CD4-positive, alpha-beta T cell treated with Interleukin-4 for 1 hour (primary cell): ENCODE results near the gene HSPB6.
"Not testable (repeated sequence)": the region's sequence is repeated elsewhere in the genome, so short reads cannot be mapped to it uniquely, and the experiment has no call there.

Experiments used
- DNase-seq, 2 donors: peaks; one replicate each; pipeline ENCODE4 v3.0.0-alpha.2; 2020 to 2022

The HSPB6 gene

GRCh38 chr19:35729021-35729420 is 27.8 kb downstream of the HSPB6 start:
- DNase-seq: no peak

- DNase-seq: no peak
Measured at GRCh38 chr19:35727956-35728706, 28.7 kb downstream of the HSPB6 start.

GRCh38 chr19:35727053-35727955 is 29.5 kb downstream of the HSPB6 start:
- no peak for DNase-seq

GRCh38 chr19:35725216-35725861 is 31.5 kb downstream of the HSPB6 start:
- no peak for DNase-seq

GRCh38 chr19:35724560-35724959 is 32.3 kb downstream of the HSPB6 start:
- no peak for DNase-seq

- not testable (repeated sequence) for DNase-seq
Measured at GRCh38 chr19:35724132-35724531, 32.7 kb downstream of the HSPB6 start.

- DNase-seq: no peak
Measured at GRCh38 chr19:35723671-35724070, 33.2 kb downstream of the HSPB6 start.

GRCh38 chr19:35722897-35723296 is 33.9 kb downstream of the HSPB6 start:
- no peak for DNase-seq

GRCh38 chr19:35722461-35722860 is 34.4 kb downstream of the HSPB6 start:
- no peak for DNase-seq

GRCh38 chr19:35721374-35721773 is 35.5 kb downstream of the HSPB6 start:
- DNase-seq: no peak

- no peak for DNase-seq
Measured at GRCh38 chr19:35720648-35721047, 36.2 kb downstream of the HSPB6 start.

- no peak for DNase-seq
Measured at GRCh38 chr19:35720163-35720524, 36.7 kb downstream of the HSPB6 start.

GRCh38 chr19:35719402-35720162 is 37.2 kb downstream of the HSPB6 start:
- DNase-seq: no peak

- DNase-seq: peak in 1 of 2 donors; percentile 39
Measured at GRCh38 chr19:35718345-35719041, 38.3 kb downstream of the HSPB6 start.

GRCh38 chr19:35717665-35718344 is 39.0 kb downstream of the HSPB6 start, which contains the start of gene KMT2B:
TSS of gene KMT2B (plus strand) at chr19:35718003. CDS start at chr19:35718019, 16 bp downstream.
- no peak for DNase-seq

GRCh38 chr19:35716801-35717664 is 39.8 kb downstream of the HSPB6 start:
- peak; percentile 98 for DNase-seq

- DNase-seq: peak in 1 of 2 donors; percentile 11
Measured at GRCh38 chr19:35715981-35716800, 40.6 kb downstream of the HSPB6 start.

- no peak for DNase-seq
Measured at GRCh38 chr19:35715355-35715809, 41.4 kb downstream of the HSPB6 start.
